Stimulated activated CD8-positive, alpha-beta memory T cell treated with anti-CD3 and anti-CD28 coated beads, Interleukin-12 subunit alpha, Interleukin-12 subunit beta, amount 100 ng/mL, for 1 hour (primary cell): ENCODE measurements around the gene KPTN.
A peak's percentile ranks its signal among the peaks of the same experiment; 100 is the strongest.

ENCODE experiments used
- DNase-seq: peaks from one replicate; pipeline ENCODE4 v3.0.0-alpha.2; 2020; ENCODE audit warnings: low read depth

KPTN gene

DNA sequence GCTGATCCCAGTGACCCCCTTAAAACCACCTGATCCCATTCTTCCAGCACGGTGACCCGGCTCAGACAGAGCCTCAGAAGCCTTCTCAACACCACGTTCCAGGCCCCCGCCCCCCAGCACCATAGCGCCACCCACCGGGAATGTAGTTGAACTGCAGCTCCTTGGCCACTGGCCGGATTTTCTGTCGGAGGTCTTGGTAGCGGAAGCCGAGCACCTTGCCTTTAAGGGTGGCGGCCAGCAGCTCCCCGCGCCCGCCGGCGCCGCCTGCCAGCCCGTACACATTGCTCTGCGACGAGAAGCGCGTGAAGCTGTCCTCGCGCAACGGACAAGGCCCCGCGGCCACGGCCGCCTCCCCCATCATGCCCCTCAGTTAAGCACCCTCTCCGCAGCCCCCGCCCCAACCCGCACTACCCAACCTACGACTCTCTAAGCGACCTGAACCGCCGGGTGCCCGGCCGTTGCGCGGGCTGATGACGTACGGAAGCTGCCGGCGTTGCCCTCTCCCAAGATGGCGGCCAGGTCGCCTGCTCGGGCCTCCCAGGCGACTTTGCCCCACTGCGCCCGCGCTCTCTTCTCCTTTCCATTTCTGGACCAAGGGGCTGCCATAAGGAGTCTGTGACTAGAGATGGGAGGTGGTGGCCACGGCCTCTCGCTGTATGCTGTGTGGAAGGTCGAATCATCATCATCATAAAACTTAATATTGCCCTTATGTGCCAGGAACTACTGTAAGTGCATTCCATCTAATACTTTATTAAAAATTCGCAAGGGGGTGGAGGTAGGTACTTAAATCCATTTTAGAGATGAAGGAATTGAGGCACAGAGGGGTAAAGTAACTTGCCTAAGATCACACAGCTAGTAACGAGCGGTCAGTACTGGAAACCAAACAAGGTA is at the start of gene KPTN:
KPTN (minus strand) TSS at position 420 of the 891 bp plus-strand sequence; CDS start at position 361, 59 bp downstream.
- peak; percentile 79 for DNase-seq

DNA sequence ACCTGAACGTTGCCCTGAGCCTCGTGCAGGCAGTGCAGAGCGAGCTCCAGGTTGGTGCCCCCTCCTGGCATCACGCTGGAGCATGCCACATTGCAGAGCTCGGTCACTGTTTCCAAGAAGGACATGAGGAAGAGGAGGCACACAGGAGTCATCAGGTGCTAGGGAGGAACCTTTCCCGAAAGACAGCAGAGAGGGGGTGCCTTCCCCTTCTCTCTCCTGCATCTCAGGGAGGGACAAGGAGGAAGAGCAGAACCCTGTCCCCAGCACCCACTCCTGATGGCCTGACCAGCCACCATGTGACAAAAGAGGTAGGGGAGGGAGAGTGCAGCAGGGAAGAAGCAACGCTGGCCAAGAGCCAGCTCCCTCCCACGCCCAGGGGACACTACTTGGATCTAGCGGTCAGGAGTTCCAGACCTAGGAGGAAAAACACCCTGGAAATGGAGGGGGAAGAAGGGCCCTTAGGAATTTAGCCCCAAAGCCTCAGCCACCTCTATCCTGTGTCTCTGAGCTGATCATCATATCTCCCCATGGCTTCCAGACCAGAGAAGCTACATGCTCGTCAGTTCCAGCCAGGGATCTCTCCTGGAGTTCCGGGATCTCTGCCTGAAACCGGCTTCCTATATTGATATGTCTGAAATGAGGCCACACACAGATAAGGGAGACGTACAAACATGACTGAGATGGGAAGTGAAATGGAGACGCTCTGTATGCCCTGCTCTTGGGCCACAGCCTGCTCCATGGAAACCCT is 47.8 kb upstream of the KPTN start:
- DNase-seq: no peak

DNA sequence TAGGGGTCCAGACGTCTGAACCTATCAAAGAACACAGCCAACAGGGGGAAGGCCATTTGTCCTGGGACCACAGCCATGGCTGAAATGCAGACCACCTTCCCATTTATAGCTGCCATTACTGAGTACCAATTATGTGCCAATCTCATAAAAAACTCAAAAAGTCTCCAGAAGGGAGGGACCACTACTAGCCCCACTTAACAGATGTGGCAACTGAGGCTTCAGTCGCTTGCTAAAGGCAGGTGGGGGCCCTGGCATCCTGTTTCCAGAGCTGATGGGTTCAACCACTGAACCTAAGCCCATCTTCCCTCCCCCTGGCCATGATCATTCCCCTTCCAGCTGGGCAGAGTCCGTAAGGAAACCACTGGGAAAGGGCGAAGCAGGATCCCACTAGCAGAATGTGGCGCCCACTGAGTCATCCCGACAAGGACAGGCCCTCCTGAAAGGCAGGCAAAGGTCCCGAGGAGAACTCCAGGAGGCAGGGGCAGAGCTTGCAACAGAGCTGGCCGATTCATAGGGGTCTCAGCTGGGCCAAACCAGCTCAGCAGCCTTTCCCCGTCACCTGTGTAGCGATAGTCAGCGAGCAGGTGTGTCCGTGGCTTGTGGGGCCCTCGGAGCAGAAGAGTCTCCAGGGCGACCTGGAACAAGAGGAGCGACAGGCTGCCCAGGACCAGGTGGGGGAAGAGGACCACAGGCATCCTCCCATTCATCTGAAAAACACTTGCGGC is 45.2 kb upstream of the KPTN start:
- DNase-seq: no peak

DNA sequence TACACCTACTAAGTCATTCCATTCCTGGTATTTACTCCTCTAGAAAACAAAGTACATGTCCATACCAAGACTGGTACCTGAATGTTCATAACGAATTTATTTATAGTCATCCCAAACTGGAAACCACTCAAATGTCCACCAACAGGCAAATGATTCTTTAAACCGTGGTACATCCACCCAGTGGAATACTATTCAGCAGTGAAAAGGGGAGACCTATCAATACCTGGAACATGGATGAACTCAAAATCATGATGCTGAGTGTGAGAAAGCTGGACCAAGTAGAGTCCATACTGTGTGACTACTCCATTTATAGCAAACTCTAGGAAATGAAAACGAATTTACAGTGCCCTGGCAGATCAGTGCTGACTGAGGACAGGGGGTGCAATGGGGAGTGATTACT is 42.8 kb upstream of the KPTN start:
- DNase-seq: no peak

DNA sequence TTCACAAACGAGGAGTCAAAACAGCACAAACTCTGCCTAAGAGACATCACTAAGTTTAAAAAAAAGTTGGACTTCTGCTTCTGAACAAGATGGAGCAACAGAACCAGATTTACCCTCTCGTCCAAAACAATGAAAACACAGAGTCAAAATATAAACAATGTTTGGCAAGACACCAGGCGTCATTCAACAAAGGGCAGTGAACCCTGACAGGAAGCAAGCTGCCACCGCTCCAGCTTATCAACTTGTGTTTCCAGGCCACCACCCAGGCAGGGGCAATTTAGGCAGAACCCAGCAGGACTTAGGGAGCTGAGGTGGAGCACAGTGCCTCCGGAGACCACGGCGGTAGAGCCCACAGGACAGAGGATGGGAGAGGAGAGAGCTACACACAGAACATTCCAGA is 39.5 kb upstream of the KPTN start:
- no peak for DNase-seq

DNA sequence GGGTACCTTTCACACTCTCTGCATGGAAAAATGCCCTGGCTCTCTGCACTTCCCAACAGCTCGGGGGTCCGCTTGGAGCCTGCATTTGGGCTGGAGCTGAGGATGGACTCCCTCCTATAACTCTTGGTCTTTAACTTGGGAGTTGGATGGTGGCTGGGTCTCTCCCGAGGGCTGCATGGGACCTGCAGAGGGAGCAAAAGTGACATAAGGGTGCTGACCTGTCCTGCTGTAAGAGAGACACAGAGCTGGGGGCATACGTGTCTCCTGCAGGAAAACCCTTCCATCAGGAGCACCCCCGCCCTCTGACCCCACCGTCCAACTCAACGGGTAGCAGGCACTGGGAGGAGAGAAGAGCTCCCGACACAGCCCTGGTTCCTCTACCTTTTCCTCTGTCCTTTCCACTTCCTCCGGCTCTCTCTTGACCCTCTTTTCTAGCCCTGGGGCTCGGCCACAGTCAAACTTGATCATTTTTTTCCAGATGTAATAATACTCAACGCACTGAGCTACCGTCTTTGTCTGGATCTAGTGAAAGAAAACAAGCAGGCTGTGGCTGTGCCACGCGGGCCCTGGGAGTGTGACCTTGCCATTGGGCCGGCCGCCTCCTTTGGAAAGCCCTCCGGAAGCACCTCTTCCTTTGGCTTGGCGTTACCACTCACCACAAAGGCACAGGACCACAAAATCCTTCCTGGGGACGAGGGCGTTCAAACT is 37.6 kb upstream of the KPTN start:
- DNase-seq: no peak

DNA sequence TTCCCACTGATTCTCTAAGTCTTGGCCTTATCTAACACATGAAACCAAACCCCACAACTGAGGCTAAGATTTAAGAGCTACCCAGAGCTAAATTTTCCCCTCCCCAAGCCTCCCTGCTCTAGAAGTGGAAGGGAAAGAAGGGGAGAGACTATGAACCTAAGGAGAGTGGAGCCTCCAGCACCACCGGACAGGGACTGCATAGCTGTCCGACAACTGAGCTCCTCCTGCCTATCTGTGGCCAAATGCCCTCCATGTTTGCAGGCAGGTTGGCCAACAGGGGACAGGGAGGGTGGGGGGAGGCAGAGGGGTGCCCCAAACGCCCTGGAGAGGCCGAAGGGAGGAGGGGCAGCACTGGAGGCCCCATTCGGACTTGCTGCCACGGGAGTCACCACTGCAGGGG is 36.8 kb upstream of the KPTN start:
- DNase-seq: no peak

DNA sequence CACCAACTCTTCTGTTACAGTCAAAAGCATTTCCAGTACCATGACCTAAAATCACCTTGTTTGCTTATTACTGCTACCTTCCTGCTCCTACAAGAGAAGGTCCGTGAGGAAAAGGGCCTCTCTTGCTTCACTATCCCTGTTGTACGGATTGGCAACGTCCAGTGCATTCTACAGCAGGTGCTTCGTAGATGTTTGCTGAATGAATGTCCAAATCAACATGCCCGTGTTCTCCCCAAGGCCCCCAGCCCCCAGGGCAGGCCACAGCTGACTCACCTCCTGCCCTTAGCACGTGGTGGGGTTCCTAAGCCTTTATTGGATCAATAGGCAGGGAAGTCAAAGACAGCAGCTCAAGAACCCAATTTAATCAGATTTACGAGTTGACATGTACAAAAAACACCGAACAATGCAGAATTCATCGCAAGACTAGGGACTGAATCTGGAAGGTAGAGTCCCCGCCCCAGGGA is 36.4 kb upstream of the KPTN start:
- no peak for DNase-seq

DNA sequence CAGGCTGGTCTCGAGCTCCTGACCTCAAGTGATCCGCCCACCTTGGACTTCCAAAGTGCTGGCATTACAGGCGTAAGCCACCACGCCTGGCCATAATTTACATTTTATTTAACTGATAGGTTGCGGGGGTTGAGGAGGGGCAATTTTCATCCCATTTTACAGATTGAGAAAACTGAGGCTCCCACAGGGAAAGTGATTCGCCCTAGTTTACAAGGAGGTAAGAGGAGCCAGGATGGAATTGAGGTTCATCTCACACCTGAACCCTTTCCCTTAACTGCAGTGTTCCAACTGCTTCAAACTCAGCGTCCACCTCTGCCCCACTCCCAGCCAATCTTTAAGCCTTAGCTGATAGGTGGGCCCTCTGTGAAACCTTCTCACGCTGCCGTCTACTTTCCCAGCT is 34.8 kb upstream of the KPTN start:
- DNase-seq: no peak

DNA sequence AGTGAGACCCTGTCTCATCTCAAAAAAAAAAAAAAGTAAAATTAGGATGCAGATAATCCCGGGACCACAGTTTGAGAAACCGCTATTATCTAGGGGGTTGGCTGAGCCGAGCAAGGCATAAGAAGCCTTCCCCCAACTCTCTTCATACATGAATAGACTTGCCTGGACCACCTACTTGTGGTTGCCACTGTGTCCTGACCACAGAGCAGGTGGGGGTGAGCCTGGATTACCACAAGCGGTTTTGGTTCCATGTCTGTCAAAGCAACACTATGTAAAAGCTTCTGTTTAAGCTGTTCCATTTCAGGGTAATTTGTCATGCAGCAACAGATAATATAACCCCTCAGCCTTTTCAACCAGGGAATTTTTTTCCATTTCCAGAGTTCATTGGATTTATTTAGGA is 34.1 kb upstream of the KPTN start:
- DNase-seq: peak; percentile 18

DNA sequence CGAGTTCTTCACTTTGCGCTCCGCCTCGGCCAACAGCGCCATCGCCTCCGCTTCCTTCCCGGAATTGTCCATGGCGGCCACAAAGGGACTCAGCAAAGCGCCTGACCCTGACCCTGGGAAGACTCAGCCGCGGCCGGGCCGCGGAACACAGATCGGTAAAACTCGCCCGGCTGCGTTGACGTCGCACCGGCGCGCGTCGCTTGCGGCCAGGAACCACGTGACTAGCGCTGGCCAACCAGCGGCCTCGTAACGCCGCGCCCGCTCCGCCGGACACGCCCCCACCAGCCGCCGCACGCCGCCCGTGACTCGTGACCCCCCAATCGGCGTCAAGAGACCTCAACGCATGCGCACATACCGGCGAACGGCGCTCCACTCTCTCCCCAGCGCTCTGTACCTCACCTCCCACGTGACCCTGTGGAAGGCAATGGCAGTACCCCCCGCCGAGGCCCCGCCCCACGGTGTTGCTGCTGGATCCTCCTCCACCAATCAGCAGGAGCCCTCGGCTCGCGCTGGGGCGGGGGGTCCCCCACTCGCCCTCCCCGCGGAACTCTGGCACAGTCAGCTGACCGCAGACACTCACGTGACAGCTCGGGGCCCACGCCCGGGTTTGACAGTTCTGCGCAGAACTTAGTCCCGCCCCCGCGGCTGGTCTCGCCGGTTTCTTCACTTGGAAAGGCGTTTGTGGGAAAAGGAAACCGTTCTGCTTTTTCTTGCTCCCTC is 31.0 kb upstream of the KPTN start, which contains the start of gene NAPA:
NAPA (minus strand) TSS at position 195 of the 720 bp plus-strand sequence; CDS start at position 72, 123 bp downstream.
- peak; percentile 100 for DNase-seq

DNA sequence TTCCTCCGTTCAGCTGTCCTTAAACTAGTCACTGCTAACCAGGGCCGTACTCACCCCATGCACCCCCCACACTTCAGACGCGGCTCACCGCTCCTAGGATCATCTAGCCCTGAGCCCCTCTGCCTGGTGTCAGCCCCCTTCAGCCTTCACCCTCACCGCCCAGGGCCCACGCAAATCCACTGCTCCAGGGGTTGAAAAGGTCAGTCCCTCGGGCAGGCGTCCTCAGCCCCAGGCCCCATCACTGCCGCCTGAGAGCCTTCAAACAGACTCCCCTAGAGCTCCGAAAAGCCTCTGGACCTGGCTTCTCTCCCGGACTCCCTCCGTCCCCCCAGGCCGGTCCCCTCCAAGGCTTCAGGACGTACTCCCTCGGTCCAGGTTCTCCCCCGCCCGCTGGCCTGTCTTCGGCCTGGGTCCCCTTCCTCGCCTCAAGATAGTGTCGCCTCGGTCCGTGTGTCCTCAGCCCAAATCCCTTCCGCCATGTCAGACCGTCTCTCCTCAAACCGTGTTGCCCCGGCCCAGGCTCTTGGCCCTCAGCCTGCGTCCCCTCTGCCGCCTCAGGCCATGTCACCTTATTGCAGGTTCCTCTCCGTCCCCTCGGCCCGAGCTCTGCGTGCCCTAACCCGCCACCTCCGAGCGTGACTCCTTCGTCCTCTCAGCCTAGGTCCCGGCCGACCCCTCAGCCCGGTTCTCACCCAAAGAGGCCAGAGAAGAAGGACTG is 30.3 kb upstream of the KPTN start:
- DNase-seq: peak; percentile 4

DNA sequence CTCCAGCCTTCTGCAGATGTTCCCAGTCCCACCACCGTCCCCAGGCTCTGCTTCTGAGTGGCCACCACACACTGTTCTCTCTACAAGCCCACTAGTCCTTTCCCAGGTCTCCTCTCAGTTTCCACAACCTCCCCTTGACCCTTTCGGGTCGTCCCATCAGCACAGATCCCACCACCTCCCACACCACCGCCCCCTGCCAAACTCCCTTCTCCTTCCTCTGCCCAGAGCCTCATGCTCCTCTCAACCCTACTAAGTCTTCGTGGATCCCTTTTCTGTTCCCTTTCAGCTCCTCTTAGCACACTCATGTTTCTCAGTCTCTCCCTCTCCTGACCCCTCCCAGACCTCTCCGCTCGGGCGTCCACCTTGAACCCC is 28.9 kb upstream of the KPTN start:
- no peak for DNase-seq

DNA sequence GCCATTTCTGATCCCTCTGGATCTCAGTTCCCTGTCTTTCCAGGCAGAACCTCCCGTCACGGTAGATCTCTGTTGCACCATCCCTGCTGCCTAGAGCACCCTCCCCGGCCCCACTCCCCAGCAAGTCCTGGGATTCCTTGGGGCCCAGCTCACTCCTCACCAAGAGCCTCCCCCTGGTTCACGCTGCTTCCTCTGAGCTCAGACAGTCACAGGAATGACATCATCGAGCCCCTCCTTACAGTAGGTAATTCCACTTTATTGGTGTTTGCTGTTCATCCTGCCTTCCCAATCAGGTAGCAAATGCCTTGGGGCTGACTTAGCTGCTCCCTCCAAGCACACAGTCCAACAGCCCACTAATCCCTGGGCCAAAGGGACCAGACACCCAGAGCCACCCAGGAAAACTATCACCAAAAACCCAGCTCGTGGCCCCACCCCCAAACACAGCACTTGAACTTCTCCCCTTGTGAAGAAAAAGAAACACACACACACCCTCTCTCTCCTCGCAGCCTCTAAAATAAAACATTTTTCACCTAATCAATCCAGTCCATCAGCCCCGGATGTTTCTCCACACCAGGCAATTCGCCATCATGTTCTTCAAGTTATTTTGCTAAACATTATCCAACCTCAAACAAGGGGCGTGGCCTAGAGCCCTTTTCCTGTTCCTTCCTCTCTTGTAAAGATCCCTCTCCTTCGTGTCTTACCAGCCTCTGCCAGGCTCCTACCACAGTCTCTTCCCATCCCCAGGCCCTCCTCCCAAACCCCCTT is 28.3 kb upstream of the KPTN start:
- no peak for DNase-seq

DNA sequence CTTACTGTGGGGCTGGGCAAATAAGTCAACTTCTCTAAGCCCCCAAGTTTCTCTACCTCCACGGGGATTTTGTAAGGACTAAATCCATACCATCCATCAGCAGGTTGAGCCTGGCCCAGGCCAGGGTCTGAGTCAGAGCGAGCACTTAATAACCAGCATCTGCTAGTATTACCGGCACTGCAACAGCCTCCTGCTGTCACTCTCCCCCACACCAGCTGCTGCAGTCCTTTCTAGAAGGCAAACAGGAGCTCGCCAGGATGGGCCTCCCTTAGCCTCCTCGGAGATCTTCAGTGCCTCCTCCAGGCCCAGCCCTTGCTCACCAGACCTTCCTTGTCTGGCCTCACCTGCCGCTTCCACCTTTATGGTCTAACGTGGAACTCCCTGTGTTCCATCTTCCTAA is 27.7 kb upstream of the KPTN start:
- DNase-seq: no peak

DNA sequence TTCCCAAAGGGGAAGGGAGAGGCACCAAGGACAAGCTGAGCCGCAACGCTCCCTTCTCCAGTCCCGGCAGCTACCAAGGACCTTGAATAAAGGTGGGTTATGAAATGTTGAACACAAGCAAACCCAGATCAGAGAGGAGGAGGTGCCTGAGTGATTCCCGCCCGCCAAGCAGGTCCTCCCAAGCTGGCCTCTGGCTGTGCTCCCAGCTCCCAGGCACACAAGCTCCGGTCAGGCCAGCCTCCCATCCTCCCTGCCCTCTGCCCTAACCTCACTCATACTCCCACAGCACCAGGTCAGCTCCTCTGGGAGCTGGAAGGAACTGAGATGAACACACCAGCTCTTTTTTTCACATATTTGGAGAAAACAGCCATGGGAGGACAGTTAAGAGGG is 27.1 kb upstream of the KPTN start:
- no peak for DNase-seq

DNA sequence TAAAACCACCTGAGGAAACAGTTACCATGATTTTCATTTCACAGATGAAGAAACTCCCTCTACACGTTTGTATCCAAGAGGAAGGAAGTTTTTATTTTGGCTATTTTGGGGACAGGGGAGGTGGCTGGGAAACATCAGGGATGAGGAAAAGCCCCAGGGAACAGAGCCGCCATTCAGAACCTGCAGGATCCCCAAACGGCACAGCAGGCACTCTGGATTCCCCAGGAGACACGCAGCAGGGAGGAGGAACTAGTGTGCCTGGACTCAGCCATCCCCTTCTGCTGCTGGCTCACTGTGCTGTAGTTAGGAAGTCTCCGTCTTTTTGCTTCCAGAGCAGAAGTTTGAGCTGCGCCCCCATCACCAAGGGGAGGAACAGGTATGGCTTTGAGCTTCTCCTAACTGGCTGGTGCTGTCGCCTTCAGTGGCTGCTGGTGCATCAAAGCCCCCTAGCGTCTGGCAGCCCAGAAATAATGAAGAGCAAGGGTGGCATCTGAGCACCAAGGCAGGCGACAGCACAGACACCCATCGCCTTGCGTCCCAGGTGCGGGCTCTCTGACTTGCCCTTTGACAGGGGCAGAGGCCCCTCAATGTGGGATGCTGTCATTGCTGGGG is 26.6 kb upstream of the KPTN start:
- no peak for DNase-seq

DNA sequence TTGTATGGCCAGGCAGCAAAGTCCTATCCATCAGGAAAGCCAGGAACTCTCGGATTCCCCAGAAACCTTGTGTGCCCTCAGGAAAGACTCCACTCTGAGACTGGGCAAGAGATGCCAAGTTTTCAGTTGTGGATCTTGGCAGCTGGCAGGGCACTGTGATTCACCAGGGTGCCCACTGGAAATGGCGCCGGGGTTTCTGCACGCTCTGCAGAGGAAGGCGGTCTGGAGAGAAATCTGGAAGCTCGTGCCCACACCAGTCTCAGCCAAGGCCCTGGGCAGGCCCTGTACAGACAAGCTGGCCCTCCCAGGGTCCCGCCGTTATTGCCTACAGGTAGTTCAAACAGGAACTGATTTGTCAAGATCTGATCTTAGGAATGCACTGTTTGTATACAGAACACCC is 26.0 kb upstream of the KPTN start:
- no peak for DNase-seq

DNA sequence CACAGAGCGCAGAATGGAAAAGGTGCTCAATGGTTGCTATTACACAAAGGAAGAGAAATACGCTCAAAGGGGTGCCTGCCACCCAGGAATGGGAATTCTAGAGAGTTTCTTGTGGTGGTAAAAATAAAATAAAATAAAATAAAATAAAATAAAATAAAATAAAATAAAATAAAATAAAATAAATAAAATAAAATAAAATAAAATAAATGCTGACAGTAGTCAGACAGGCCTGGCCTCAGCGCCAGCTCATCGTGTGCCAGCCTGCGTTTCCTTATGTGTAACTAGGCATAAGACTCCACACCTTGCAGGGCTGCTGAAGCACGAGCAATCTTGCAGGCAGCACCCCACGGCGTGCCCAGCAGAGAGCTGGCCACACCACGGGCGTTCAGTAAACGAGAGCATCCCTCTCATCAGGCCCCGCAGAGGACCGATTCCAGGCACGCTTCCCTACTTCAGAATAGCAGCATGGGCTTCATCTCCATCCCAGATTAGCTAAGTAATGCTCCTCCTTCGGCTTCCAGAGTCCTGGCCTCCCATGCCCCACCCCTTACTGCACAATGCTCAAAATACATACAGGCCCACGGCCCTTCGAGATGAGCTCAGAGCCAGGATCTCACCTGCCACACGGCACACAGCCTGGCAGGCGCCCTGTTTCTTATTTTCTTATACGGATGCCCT is 25.3 kb upstream of the KPTN start:
- DNase-seq: no peak
